Measurements from ENCODE around the gene F12.
A peak's percentile ranks its signal among the peaks of the same experiment; 100 is the strongest.
"Not testable (repeated sequence)": the region's sequence is repeated elsewhere in the genome, so short reads cannot be mapped to it uniquely, and the experiment has no call there.

The F12 gene

DNA sequence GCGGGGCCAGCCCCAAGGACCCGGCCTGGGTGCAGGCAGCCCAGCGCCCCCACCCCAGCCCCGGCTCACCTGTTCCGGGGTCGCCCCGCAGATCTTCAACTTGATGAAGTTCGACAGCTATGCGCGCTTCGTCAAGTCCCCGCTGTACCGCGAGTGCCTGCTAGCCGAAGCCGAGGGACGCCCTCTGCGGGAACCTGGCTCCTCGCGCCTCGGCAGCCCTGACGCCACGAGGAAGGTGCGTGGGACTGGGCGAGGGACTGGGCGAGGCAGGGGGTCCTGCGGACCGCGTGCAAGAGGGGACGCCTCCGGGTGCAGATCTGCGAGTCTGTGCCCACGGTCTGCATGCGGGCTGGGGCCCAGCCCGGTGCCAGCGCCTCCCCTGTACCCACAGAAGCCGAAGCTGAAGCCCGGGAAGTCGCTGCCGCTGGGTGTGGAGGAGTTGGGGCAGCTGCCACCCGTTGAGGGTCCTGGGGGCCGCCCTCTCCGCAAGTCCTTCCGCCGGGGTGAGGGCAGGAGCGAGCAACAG is 42.0 kb downstream of the F12 start:
- DNase-seq, result no peak

DNA sequence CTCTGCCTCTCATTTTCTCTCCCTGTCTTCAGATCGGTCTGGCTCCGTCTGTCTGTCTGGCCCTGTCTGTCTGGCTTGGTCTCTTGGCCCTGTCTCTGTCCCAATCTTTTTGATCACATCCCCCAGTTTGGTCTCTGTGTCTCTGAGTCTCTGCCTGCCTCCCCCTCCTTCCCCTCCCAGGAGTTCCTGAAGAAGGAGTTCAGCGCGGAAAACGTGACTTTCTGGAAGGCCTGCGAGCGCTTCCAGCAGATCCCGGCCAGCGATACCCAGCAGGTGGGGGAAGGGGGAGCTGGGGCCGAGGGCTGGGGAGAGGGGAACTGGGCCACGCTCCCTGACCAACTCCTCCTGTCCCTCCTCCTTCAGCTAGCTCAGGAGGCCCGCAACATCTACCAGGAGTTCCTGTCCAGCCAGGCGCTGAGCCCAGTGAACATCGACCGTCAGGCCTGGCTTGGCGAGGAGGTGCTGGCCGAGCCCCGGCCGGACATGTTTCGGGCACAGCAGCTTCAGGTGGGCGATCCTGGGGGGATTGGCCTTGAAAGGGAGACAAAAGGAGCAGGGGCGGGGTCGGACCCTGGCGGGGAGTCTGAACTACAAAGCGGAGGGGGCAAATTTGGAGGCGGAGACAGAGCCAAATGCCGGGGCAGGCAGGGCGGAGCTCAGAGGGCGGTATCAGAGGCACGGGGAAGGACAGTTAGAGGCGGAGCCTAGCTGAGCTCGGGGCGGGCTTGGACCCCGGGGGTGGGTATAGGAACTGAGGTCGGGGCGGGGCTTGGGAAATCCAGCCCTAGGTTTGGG is 42.6 kb downstream of the F12 start:
- DNase-seq, result peak; percentile 90

DNA sequence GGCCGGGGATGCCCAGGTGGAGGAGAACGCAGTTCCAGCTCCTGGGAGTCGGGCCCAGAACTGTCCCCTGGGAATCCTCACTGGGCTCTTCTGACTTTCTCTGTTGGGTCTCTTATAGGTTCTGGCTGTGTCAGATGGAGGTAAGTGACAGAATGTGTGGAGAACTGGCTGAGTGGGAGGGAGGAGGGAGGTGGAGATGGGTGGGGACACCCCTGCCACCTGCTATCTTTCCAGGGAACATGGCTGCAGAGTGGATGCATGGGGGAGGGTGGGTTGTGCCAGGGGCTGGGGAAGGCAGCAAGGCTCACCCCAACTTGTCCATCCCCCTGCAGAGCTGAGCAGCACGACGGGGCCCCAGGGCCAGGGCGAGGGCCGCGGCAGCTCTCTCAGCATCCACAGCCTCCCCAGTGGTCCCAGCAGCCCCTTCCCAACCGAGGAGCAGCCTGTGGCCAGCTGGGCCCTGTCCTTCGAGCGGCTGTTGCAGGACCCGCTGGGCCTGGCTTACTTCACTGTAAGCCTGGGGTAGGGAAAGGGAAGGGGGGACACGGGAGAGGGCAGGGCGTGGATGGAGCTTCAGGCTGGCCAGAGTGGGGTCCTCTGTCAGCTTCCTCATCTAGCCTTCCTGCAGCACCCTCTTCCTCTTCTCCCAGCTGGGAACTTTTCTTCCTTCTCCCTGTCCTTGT is 43.4 kb downstream of the F12 start:
- no peak for DNase-seq

DNA sequence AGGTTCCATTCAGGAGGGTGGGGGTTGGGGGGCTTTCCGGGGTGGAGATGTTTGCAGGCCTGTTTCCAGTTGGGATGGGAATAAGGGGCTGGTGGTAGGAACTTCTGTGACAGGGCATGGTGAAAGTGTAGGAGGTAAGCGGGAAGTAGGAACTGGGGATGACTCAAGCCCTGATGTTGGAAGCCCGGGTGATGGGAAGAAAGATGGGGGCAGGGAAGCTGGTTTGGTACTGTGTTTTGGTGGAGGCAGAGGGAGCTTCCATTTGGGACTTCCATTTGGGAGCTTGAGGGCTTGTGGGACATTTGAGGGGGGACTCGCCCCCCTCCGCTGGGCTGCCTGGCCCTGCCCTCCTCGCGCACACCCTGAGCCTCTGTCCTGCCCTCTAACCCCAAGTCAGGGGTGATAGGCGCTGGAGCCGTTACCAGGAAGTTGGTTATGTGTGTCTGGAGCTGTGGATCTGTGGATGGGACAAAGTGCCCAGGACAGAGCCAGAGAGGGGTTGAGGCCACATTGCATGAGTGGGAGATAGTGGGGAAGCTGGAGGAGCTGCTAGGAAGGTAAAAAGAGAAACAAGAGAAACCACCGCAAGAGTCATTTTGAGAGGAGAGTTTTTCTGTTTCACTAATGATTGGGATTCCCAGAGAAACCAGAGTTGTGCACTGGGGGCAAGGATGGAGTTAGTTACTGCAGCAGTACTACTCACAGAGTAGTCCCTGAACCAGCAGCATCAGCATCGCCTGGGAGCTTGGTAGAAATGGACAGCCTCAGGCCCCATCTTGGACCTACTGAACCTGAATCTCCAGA is 45.0 kb downstream of the F12 start:
- no peak for DNase-seq

DNA sequence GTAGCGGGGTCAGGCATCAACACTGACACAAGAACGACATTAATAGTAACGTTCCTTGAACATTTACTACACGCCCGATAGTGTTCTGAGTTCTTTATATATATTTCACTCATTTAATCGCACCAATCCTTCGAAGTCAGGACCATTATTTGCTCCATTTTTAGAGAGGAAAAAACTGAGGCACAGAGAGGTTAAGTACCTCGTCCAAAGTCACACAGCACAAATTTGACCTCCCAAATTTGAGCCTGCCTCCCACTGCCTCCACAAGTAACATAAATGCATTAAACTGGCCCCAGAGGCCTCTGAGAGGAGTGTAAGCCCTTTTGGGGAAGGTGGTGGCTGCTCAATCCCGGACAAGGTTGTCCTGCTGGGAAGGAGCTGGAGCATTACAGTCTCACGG is 45.8 kb downstream of the F12 start:
- no peak for DNase-seq

DNA sequence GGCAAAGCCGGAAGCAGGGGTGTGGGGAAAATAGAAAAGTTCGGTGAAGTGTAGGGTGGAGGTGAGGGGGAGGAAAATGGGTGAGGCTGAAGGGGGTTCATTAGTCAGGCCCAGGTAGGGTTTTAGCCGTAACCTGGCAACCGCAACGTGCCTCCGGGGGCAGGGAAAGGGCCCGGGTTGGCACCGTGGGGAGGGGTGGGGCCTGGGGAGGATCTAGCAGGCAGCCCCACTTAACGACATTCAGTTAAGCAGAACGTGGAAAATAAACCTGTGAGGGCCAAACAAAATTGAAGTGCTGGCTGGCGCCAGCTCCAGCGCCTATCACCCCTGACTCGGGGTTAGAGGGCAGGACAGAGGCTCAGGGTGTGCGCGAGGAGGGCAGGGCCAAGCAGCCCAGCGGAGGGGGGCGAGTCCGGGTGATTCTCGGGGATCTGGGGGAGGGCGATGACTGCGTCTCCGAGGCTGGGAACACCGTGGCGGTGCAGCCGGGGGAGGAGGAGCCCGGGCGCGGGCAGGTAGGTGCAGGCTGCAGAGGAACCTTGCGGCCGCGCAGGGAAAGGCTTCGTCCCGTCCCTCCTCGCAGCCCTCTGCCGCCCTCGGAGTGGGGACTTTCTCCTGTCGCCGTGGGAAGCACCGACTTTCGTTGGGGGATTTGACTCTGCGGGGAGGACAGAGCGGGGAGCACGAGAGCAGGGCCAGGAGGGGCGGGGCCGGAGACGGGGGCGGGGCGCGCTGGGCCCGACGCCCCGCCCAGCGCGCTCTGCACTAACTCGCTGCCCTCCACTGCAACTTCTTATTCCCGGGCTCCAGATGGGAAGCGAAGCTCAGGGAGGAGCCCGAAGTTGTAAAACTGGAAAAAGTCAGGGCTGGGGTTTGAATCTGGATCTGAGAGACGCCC is 46.5 kb downstream of the F12 start:
- peak; percentile 81 for DNase-seq

DNA sequence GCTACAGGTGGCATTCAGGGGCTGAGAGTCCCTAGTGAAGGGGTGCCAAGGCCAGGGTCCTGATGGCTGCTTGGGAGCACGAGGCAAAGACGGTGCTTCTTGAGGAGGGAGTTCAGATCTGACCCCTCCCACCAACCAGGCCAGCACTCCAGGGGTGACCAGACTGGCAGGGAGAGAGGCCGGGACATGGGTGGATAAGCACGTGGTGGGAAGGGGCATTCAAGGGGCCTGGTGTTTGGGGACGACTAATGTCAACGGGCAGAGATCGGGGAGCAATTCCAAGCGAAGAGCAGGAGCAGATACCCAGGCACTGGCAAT is 47.1 kb downstream of the F12 start:
- DNase-seq, result no peak

DNA sequence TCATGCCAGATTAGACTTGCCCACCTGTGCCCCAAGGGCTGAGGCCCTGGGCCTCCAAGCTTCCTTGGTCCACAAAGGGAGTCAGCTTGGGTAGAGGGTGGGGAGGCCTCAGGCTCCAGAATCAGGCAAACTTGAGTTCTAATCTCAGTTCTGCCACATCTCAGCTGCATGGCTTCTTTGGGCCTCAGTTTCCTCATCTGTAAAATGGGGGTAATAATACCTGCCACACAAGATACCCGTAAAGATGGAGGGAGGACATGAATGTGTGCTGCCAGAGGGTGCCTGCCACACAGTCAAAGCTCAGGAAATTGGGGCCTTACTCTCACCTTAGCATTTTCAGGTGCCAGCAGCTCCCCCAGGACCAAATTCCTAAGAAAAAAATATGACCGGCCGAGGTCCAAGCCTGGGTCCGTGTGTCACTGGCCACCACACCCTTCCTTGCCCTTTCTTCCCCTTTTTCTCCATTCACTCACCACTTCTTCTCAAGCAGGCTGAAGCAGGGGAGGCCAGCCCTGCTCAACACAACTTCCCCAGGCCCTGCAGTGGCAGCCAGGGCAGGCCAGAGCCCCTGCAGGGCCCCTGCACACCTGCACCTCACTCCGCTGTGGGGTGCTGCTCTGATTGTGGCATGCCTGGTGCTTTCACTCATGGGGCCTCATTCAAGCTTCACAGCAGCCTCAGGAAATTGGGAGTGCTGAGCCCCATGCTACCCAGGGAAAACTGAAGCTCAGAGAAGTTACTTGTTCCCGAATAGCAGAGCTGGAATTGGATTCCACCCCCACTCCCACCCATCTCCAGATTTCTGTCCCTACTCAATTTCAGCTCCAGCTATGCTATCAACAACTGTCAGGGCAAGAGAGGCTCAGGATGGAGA is 47.7 kb downstream of the F12 start:
- no peak for DNase-seq

DNA sequence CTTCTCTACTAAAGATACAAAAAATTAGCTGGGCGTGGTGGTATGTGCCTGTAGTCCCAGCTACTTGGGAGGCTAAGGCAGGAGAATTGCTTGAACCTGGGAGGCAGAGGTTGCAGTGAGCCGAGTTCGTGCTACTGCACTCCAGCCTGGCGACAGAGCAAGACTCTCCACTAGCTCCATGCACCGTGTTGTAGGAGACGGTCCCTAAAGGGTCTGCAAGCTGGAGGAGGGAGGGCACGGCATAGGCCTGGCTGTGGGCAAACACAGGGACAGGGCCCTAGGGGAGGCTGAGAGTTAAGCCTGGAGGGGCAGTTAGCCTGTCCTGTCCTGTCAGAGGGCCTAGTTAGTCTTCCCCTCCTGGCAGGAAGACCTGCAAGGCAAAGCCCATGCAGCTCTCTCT is 48.6 kb downstream of the F12 start:
- not testable (repeated sequence) for DNase-seq

DNA sequence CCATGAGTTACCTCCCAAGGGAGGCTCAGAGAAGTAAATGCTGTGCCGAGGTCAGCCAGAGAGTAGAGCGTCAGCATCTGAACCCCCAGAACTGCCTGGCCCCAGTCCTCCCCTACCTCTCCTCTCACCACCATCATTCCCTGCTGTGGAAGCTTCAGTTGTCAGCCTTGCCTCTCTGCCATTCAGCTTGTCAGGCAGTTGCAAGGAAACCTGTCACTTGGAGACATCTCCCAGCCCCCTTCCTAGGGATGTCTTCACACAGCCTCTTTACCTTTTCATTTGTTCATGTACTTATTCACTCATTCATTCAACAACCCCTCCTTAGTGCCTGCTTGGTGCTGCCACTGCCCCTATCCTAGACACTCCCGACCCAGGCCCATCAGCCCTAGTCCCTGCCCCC is 49.5 kb downstream of the F12 start:
- DNase-seq, result no peak

DNA sequence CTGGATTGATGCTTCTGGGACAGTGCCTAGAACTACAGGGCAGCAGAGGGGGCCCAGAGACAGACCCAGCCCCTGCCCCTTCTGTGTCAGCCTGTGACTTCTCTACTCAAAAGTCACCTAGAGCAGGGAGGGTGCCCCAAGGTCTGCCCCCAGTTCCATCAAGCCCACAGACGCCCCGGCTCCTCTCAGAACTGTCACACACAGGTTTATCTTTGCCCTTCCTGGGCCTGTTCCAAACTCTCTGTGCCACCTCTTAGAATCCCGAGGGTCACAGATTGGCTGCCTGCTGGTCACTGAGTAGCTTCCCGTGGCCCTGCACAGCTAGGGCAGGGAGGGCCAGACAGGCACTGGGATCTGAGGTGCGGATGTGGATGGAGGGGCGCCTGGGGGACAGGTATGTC is 49.9 kb downstream of the F12 start:
- DNase-seq, result no peak

DNA sequence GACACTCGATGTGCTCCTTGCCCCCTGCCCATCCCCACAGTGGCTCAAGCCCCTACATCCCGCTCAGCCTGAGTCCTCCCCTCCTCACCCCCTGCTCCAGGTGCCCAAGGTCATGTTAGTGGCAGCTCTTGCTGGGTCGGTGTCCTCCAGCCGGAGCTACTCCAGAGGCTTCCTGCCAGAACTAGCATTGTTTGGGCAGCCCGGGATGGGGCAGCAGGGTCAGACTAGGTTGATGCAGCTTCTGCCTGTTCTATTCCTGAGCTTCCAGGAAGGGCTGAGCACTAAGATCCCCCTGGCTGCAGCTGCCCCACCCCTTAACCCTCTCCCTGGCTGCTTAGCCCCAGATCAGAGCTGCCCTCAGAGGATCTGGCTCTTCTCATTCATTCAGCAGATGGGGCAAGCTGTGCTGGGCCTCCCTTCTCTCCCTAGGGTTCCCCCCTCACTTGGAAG is 51.0 kb downstream of the F12 start:
- no peak for DNase-seq

DNA sequence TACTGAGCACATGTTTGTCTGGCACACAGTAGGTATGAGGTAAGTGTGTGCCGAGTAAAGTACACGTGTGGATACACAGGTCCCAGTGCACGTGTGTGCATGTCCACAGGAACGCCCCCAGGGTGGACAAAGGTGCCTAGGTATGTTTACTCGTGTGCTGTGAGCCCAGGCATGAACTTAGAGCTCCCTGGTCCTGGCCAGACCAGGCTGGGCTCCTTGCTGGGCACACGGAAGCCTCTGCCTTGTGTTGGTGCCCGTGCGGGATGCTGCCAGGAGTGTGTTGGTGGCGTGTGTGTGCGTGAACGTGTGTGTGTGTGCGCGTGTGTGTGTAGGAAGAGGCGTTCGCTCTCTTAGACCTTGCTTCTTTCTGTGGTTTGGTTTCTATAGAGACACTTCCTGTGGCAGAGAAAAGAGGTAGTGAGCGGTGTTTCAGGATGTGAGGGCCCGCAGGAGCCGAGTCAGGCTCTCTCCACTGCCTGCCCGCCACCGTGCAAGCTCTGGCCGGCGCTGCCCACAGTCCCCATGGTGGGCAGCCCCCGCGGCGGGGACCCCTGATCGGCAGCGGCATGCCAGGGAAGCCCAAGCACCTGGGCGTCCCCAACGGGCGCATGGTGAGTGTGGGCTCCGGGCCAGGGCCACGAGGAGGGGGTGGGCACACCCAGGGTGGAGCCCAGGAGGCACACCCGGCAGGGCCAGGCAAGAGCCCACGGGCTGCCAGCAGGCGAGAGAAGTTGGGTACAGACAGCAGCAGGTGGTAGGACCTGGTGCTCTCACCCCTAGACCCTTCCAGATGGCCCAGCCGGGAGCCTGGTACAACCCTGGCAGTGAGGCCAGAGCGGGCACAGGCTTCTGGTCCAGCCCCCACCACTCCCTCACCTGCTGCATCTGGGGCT is 51.7 kb downstream of the F12 start, which contains the start of gene RGS14:
RGS14 (plus strand) TSS at position 466 of the 893 bp plus-strand sequence; CDS start at position 567, 101 bp downstream.
- peak; percentile 79 for DNase-seq

DNA sequence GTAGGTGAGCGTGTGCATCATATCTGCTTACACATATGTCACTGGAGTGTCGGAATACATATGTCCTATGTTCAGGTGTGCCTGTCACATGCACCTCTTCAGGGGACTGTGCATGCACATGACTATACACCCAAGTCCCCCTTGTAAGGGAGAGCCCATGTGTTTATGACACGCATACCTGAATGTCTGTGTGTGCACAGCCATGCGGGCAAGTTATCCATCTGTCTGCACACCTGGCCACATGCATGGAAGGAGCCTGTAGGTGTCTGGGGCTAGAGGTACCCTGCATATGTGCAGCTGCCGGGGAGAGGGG is 52.3 kb downstream of the F12 start:
- peak; percentile 55 for DNase-seq

DNA sequence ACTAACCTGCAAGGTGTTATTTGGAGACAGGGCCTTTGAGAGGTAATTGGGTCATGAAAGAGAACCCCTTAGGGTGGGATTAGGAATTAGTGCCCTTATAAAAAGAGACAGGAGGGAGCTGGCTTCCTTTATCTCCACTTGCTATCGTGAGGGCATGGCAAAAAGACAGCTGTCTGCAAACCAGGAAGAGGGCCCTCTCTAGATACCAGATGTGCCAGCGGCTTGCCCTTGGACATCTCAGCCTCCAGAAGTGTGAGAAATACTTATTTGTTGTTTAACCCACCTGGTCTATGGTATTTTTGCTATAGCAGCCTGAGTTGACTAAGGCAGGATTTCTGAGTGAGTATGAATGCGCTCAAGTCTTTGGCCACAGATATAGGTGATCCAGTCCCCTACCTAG is 52.6 kb downstream of the F12 start:
- no peak for DNase-seq

DNA sequence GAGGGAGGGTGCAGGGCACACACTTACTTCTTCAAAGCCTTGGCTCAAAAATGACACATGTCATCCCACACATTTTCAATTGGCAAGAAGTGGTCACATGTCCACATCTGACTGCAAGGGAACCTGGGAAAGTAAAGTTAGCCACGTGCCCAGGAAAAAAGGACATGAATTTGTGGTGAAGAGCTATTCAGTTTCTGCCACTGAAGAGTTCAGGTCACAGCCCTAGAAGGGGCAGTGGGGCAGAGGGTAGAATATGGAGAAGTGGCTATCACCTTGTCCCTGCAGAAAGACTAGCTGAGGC is 53.5 kb downstream of the F12 start:
- no peak for DNase-seq

DNA sequence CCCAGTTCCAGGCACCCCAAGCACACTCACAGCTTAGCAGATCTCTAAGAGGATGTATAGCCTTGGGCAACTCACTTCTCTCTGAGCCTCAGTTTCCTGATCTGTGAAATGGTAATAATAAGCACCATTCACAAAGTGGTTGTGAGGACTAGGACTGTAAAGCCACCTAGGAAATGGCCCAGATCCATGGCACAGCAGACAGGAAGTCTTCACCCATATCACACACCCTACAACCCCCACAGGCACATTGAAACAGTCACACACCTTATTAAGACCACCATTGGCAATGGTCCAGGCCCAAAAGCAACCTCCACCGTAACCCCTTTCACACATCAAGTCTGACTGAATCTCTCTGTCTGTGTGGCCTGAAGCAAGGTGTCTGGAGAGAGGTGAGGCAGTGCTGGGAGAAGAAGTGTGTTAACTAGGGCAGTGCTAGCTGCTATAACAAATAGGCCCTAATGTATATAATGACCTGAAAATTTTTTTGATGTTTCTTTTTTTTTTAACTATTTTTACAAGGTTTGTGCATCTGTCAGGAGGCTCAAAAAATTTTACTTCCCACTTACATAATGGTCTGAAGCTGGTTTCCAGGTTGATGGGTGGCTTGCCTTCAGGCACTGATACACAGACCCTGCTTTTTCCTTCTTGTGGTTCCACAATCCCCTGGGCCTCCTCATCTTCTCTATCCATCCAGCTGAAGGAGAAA is 54.0 kb downstream of the F12 start:
- DNase-seq, result no peak

DNA sequence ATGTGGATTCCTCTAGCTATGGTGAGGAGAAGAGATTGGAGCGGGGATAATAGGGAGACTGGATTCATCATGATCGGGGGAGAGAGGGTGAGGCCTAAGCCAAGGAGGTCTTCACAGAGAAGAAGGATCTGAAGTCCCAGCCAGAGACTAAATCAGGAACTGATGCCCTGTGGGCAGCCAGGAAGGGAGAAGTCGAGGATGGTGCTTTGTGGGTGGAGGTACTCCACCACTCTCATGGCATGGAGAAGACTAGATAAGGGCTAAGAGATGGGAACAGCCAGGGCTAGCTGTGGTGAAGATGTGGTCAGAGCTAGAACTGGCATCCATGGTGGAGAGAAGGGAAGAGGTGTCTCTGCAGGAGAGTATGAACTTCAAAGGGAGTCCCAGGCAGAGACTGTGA is 54.7 kb downstream of the F12 start:
- DNase-seq, result no peak

DNA sequence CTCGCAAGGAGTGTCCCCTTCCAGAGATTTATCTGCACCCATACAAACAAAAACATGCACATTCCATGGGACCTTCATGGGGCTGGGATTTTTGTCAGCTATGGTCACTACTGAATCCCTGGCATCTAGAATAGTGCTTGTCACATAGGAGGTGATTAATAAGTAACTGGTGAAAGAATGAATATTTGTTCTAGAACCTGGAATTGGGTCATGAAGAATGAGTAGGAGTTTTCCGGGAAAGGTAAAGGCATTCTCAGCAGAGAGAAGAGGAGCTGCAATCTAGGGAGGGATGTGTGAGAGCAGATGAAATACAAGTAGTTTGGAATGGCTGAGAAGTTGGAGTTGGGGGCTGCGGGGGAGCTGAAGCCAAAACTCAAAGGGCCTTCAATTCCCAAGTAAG is 55.1 kb downstream of the F12 start:
- DNase-seq, result no peak

DNA sequence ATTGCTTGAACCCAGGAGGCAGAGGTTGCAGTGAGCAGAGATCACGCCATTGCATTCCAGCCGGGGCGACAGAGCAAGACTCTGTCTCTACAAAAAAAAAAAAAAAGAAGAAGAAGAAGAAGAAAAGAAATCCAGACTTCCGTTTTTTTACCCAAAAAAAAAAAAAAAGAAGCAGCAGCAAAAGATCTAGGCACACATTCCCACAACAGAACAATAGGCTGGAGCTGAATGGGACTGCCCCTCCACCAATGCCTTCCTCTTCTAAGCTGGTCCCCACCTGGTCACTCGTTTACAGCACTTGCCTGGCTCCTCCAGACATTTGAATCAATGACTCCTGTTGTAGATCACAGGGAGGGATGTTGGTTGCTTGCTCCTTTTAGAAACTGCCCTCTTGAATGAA is 56.3 kb downstream of the F12 start:
- DNase-seq, result no peak

All from NCI-H69 (cell line).